HG03520 (cell line): ENCODE measurements around the gene FST.

Experiments
- ATAC-seq: cut with Tn5 transposase; IDR thresholded peaks from one replicate; pipeline ENCODE4 v1.9.1; 2021; ENCODE audit warnings: mild to moderate bottlenecking, moderate library complexity; ENCODE audit not compliant: unreplicated experiment

FST gene

DNA sequence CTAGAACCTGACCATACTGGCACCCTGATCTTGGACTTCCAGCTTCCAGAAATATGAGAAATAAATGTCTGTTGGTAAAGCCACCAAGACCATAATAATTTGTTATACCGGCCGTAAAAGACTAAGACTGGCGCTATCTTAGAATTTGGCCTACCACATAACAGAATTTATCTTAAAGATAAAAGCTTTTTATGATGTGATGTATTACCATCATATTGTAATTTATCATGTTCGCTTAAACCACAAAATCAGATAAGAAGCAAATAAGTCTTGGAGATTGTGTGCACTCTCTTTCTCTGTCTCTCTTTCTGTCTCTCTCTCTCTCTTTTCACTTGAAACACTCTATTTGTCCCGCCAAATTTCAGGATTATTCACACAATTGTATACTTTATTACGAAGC lies 35.6 kb downstream of the FST start:
- ATAC-seq = no peak

GRCh38 chr5:53520813-53521212 lies 40.4 kb downstream of the FST start:
- no peak for ATAC-seq
